KMS-11 (cell line): ENCODE data around the gene VWA3B.

Source experiments
- H2AFZ ChIP-seq: fragments of 200-600 bp; sonication (generic); 2 replicates; pipeline ENCODE4 v1.6.1; 2016; ENCODE audit warnings: antibody characterized with exemption, mixed run types, low read depth
- H3K27ac ChIP-seq: fragments of 200-600 bp; sonication (generic); 2 replicates; pipeline ENCODE4 v1.6.1; 2016; ENCODE audit warnings: mild to moderate bottlenecking, mixed run types
- H3K27me3 ChIP-seq: fragments of 200-600 bp; sonication (generic); 2 replicates; pipeline ENCODE4 v1.6.1; 2017; ENCODE audit warnings: mild to moderate bottlenecking, low read depth, mixed run types, moderate library complexity; ENCODE audit not compliant: insufficient read depth
- H3K36me3 ChIP-seq: fragments of 200-600 bp; sonication (generic); 2 replicates; pipeline ENCODE4 v1.6.1; 2017; ENCODE audit warnings: mild to moderate bottlenecking, mixed run types; ENCODE audit not compliant: insufficient read depth
- H3K4me1 ChIP-seq: fragments of 200-600 bp; sonication (generic); 2 replicates; pipeline ENCODE4 v1.6.1; 2016; ENCODE audit warnings: mild to moderate bottlenecking, low read depth, mixed run types; ENCODE audit not compliant: poor library complexity, severe bottlenecking
- H3K4me2 ChIP-seq: fragments of 200-600 bp; sonication (generic); 2 replicates; pipeline ENCODE4 v1.7.0; 2016; ENCODE audit warnings: mild to moderate bottlenecking, mixed run types
- H3K4me3 ChIP-seq: fragments of 200-600 bp; sonication (generic); IDR thresholded peaks from 2 replicates; pipeline ENCODE4 v1.6.1; 2017; ENCODE audit warnings: low read depth, low read length, mixed read lengths; ENCODE audit not compliant: insufficient read depth
- H3K79me2 ChIP-seq: fragments of 200-600 bp; sonication (generic); 2 replicates; pipeline ENCODE4 v1.6.1; 2016; ENCODE audit warnings: low read depth, mixed run types; ENCODE audit not compliant: insufficient read depth
- H3K9ac ChIP-seq: fragments of 200-600 bp; sonication (generic); 2 replicates; pipeline ENCODE4 v1.6.1; 2016; ENCODE audit warnings: mild to moderate bottlenecking, mixed run types
- H4K20me1 ChIP-seq: fragments of 200-600 bp; sonication (generic); 2 replicates; pipeline ENCODE4 v1.6.1; 2016; ENCODE audit warnings: mild to moderate bottlenecking, mixed run types; ENCODE audit not compliant: insufficient read depth
- TF ChIP-seq, protein P1 (sequence below): fragments of 200-600 bp; sonication (generic); conservative IDR thresholded peaks from 2 replicates; pipeline ENCODE4 v1.6.1; 2017; ENCODE audit warnings: low read depth, mild to moderate bottlenecking, antibody characterized with exemption, low read length, moderate library complexity, mixed read lengths

Gene VWA3B

DNA sequence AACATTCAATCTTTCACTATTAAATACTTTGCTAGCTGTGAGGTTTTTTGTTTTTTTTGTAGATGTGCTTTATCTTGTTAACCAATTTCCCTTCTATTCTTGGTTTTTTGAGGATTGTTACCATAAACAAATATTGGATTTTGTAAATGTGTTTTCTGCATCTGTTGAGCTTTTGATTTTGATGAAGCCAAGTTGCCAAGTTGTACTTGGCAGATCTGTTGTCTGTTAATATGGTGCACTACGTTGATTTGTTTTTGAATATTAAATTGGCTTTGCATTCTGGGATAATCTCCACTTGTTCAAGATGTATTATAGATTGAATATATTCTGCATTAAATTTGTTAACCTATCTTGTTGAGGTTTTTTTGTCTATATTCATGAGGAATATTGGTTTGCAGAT lies 114.6 kb downstream of the VWA3B start:
- H3K27ac ChIP-seq, result no peak overlapping the region
- H3K27me3 ChIP-seq, result no peaks in the 10 kb centered on the region
- no peak overlapping the region for H2AFZ ChIP-seq
- no peak overlapping the region for H3K4me3 ChIP-seq
- TF ChIP-seq, protein P1, sequence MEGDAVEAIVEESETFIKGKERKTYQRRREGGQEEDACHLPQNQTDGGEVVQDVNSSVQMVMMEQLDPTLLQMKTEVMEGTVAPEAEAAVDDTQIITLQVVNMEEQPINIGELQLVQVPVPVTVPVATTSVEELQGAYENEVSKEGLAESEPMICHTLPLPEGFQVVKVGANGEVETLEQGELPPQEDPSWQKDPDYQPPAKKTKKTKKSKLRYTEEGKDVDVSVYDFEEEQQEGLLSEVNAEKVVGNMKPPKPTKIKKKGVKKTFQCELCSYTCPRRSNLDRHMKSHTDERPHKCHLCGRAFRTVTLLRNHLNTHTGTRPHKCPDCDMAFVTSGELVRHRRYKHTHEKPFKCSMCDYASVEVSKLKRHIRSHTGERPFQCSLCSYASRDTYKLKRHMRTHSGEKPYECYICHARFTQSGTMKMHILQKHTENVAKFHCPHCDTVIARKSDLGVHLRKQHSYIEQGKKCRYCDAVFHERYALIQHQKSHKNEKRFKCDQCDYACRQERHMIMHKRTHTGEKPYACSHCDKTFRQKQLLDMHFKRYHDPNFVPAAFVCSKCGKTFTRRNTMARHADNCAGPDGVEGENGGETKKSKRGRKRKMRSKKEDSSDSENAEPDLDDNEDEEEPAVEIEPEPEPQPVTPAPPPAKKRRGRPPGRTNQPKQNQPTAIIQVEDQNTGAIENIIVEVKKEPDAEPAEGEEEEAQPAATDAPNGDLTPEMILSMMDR, result no peak
- no peak overlapping the region for H3K4me2 ChIP-seq
- no peaks in the 10 kb centered on the region for H4K20me1 ChIP-seq
- H3K4me1 ChIP-seq, result no peaks in the 10 kb centered on the region
- no peaks in the 10 kb centered on the region for H3K79me2 ChIP-seq
- no peaks in the 10 kb centered on the region for H3K36me3 ChIP-seq
- no peak overlapping the region for H3K9ac ChIP-seq

DNA sequence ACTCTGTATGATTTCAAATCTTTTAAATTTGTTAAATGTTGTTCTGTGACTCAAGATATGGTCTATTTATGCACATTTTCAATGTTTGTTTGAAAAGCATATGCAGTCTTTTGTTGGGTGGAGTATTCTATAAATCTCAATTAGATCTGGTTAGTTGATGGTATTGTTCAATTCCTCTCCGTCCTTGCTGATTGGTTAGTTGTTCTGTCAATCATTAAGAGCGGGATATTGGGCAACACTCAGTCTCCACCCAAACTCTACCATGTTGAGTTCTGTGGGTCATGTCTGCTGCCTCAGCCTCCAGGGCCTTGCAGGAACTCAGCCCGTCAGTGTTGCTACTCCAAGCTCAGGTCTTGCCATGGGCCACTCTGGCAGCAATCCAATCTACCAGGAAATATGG lies 118.9 kb downstream of the VWA3B start:
- H3K36me3 ChIP-seq, result no peaks in the 10 kb centered on the region
- H4K20me1 ChIP-seq, result no peaks in the 10 kb centered on the region
- TF ChIP-seq, protein P1, result no peak

DNA sequence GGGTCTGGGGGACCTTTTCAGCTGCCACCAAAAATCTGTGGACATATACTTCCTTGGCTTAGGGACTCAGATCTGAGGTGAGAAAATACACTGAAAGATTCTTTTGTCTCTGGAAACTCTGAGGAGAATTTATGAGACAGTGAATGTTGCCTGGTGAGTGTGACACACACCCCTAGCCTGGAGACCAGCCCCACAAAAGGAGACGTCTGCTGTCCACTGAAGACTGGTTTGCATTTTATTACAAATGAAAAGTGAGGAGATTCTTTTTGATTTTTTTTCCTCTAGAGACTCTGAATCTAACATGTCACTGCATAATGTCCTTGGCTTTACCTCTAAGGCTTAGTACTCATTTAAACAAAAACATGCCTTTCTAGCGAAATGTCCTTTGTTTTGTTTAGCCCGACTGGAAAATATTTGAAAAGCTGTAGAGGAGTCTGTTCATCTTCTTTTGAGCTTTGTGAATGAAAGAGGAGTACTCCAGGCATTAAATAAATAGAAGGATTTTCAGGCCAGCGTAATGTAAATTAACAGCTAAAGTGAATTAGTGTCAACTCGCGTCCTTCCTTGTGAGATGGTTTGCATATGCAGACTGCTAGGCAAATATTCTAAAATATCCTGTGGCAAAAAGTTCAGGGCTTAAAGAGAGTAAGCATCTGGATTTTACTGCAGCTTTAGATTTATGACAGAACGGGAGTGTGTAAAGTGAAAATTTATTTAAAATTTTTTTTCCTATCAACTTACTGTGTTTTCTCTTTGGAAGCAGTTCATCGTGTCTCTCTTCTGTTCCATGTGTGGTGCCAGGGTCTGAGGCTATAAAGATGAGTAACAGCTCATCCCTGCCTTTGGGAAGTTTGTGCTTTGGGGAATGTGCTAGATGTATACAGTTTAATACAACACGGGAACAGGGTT lies 125.4 kb downstream of the VWA3B start:
- no peak overlapping the region for H2AFZ ChIP-seq
- no peak overlapping the region for H3K9ac ChIP-seq
- no peaks in the 10 kb centered on the region for H3K79me2 ChIP-seq
- H3K4me2 ChIP-seq, result no peak overlapping the region
- H3K4me1 ChIP-seq, result no peaks in the 10 kb centered on the region
- H3K27me3 ChIP-seq, result no peaks in the 10 kb centered on the region
- H4K20me1 ChIP-seq, result no peaks in the 10 kb centered on the region
- no peaks in the 10 kb centered on the region for H3K36me3 ChIP-seq
- no peak overlapping the region for H3K27ac ChIP-seq
- no peak overlapping the region for H3K4me3 ChIP-seq
- TF ChIP-seq, protein P1, result no peak

More for the DNA sequence above, 118.9 kb downstream of the VWA3B start:
- H3K27me3 ChIP-seq, result no peaks in the 10 kb centered on the region
- no peak overlapping the region for H3K27ac ChIP-seq
- no peaks in the 10 kb centered on the region for H3K4me1 ChIP-seq
- H3K79me2 ChIP-seq, result no peaks in the 10 kb centered on the region
- no peak overlapping the region for H3K9ac ChIP-seq
- H3K4me3 ChIP-seq, result no peak overlapping the region
- no peak overlapping the region for H2AFZ ChIP-seq
- no peak overlapping the region for H3K4me2 ChIP-seq

DNA sequence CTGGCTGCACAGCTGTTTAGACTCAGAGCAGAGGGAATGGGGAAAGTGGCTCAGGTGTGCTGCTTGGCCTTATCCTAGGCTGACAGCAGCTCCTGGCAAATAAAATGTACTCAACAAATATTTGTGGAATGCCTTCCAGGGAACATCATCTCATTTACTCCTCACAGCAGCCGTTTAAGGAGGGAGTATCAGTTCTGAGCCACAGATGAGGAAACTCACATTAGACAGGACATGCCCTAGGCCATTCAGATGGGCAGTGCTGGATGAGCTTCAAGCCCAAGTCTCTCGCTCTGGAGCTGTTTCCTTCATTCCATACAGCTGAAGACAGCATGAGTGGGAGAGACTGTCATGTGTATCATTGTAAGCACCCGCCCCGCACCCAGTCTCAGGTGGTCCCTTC lies 129.6 kb downstream of the VWA3B start:
- Histone ChIP-seq H3K27ac (no peak overlapping the region), H3K9ac (no peak overlapping the region), H3K4me2 (no peak overlapping the region), H2AFZ (no peak overlapping the region), H3K79me2 (no peaks in the 10 kb centered on the region), H3K27me3 (no peaks in the 10 kb centered on the region), H3K4me3 (no peak overlapping the region), H3K4me1 (no peaks in the 10 kb centered on the region), H3K36me3 (no peaks in the 10 kb centered on the region), H4K20me1 (no peaks in the 10 kb centered on the region)
- TF ChIP-seq, protein P1, result no peak
